ENCODE results near the gene COA1.

COA1 gene

GRCh38 chr7:43591558-43592180, 137.7 kb downstream of the COA1 start:
- CTCF ChIA-PET, result interaction anchor here (1.2 to 1.9 kb wide), 5 partner anchors 9 to 109 kb away, joined by 4 to 19 read pairs (median 9); partner anchors contain the start of gene STK17A
- no peak overlapping the region for H3K4me3 ChIP-seq (ENCODE audit: low read depth, low read length)
- POLR2A ChIA-PET, result interaction anchor here (1.4 kb wide), 1 partner anchor 9 kb away, joined by 6 read pairs; the partner anchor contains the start of gene STK17A
- TF ChIP-seq CTCF (IDR thresholded peaks at IDR 0.05; ENCODE audit: insufficient read depth, low read length, missing control alignments), result no peak
- no peak for DNase-seq (ENCODE audit: low read depth, low spot score)

- POLR2A ChIA-PET, result no interaction called here
- CTCF ChIA-PET, result interaction anchor here (1.0 to 1.9 kb wide), 5 partner anchors 9 to 130 kb away, joined by 4 to 19 read pairs (median 4); partner anchors contain the start of gene STK17A
- H3K4me3 ChIP-seq (ENCODE audit: low read depth, low read length), result no peak overlapping the region
- TF ChIP-seq CTCF (IDR thresholded peaks at IDR 0.05; ENCODE audit: insufficient read depth, low read length, missing control alignments), result no peak
- DNase-seq (ENCODE audit: low read depth, low spot score), result no peak
These were observed 138.3 kb downstream of the COA1 start for GRCh38 chr7:43590862-43591557.

GRCh38 chr7:43589728-43590127, 139.6 kb downstream of the COA1 start:
- ChIA-PET POLR2A (no interaction called here), CTCF (interaction anchor here (1.1 to 12.7 kb wide), 4 partner anchors 8 to 290 kb away, joined by 3 to 497 read pairs (median 12); partner anchors contain the start of gene STK17A)
- TF ChIP-seq CTCF (IDR thresholded peaks at IDR 0.05; ENCODE audit: insufficient read depth, low read length, missing control alignments), result no peak
- no peak for DNase-seq (ENCODE audit: low read depth, low spot score)
- no peak overlapping the region for H3K4me3 ChIP-seq (ENCODE audit: low read depth, low read length)
